Brain microvascular endothelial cell (primary cell): ENCODE measurements around the gene ANTXR1.

ENCODE experiments used
- DNase-seq: peaks from one replicate; pipeline ENCODE4 v3.0.0-alpha.2; 2020
- H3K27ac ChIP-seq: fragments of 250-450 bp; sonication (Bioruptor Pico); 2 replicates; pipeline ENCODE4 v1.5.1; 2020; ENCODE audit warnings: mild to moderate bottlenecking, moderate library complexity
- H3K27me3 ChIP-seq: fragments of 250-450 bp; sonication (Bioruptor Pico); replicated peaks from 2 replicates; pipeline ENCODE4 v1.5.1; 2020; ENCODE audit warnings: mild to moderate bottlenecking
- H3K36me3 ChIP-seq: fragments of 250-450 bp; sonication (Bioruptor Pico); replicated peaks from 2 replicates; pipeline ENCODE4 v1.5.1; 2020; ENCODE audit warnings: mild to moderate bottlenecking
- H3K4me3 ChIP-seq: 2 replicates; pipeline ENCODE4 v1.5.1; 2011; ENCODE audit warnings: low read depth, mild to moderate bottlenecking, control low read depth, low read length, moderate library complexity
- CTCF ChIP-seq: IDR thresholded peaks from 2 replicates; pipeline ENCODE4 v1.5.1; 2011; ENCODE audit warnings: low read depth, mild to moderate bottlenecking, moderate library complexity, low read length, control low read depth, inconsistent platforms; ENCODE audit errors: missing control alignments
- in situ Hi-C: cut with HindIII; loops from 2 replicates; pipeline ENCODE4 v1.10.0; 2017; ENCODE audit warnings: low sequenced_read_pairs, low pct_ligation_motif_present

ANTXR1 gene

GRCh38 chr2:69041214-69041613, 28.2 kb downstream of the ANTXR1 start:
- no peak overlapping the region for H3K4me3 ChIP-seq
- peaks cover 10% of the 10 kb centered on the region for H3K36me3 ChIP-seq
- no peak overlapping the region for H3K27ac ChIP-seq
- no peak for TF ChIP-seq CTCF
- in situ Hi-C loops, result no loop called here
- H3K27me3 ChIP-seq, result no peaks in the 10 kb centered on the region
- no peak for DNase-seq

DNA sequence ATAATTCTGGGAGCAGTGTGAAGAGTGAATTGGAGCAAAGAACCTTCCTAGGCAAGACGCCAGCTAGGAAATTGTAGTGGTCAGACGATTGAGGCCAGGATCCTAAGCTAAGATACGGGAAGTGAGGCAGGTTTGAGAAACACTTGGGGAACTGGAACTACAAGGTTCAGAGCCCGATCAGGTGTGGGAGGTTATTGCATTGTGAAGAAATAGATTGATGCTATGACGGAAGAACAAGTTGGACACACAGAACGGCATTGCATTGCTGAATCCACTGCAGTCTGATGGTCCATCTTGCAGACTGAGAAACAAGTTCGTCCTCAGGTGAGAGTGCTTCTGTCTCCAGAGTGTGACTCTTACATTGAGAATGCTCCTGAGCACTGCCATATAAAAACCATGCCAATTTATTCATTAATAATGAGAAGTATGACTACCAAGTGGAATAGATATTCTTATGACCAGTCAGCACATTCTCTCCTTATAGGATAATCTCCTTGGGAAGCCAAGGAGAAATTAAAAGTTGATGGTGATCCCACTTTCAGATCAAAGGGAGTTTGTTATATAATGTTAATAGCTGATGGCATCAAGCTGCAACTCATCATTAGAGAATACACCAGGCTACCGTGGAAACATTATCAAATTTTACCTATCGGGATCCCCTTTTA, 30.9 kb downstream of the ANTXR1 start:
- no peak for TF ChIP-seq CTCF
- no peak overlapping the region for H3K27ac ChIP-seq
- in situ Hi-C loops, result no loop called here
- no peak overlapping the region for H3K4me3 ChIP-seq
- H3K36me3 ChIP-seq, result peaks cover 10% of the 10 kb centered on the region
- DNase-seq, result no peak
- no peaks in the 10 kb centered on the region for H3K27me3 ChIP-seq

DNA sequence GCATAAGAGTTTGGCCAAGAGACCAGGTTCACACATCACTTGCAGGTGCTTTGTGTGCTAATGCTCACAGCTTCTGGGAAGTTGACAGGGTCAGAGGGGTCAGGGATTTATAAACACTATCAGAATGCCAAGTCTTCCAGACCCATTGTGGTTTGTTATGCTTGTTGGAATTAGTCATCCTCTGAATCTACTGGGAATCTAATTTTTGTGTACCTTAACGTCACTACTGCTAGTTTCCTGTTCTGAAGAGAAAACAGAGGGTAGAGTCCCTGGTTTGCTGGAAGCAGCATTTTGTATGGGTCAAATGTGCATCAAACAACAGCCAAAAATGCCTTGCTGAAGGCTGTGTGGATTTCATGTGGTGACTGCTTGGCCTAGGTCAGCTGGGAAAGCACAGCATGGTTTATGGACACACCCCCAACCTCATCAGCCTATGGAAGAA, 33.3 kb downstream of the ANTXR1 start:
- Histone ChIP-seq H3K4me3 (no peak overlapping the region), H3K27me3 (no peaks in the 10 kb centered on the region), H3K36me3 (peaks cover 7% of the 10 kb centered on the region), H3K27ac (peak overlapping the region; percentile 63)
- in situ Hi-C loops, result no loop called here
- DNase-seq, result peak; percentile 85
- TF ChIP-seq CTCF, result no peak

- TF ChIP-seq CTCF, result no peak
- DNase-seq, result no peak
- Histone ChIP-seq H3K36me3 (peaks cover 5% of the 10 kb centered on the region), H3K27ac (no peak overlapping the region), H3K27me3 (no peaks in the 10 kb centered on the region), H3K4me3 (no peak overlapping the region)
- in situ Hi-C loops, result no loop called here
These were observed 34.7 kb downstream of the ANTXR1 start for GRCh38 chr2:69047625-69048145.

DNA sequence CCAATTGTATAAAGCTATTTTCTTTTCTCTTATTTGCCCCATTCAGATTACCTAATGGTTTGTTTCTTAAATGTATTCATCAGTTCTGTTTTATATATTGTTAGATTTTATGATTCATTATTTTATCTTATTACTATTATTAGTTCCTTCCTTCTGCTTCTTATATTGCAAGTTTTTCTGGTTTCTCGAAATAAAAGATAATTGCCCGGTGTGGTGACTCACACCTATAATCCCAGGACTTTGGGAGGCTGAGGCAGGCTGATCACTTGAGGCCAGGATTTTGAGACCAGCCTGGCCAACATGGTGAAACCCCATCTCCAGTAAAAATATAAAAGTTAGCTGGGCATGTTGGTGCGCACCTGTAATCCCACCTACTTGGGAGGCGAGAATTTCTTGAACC, 37.8 kb downstream of the ANTXR1 start:
- Histone ChIP-seq H3K36me3 (no peaks in the 10 kb centered on the region), H3K27me3 (no peaks in the 10 kb centered on the region), H3K27ac (no peak overlapping the region), H3K4me3 (no peak overlapping the region)
- no peak for DNase-seq
- in situ Hi-C loops, result no loop called here
- TF ChIP-seq CTCF, result no peak
